Activated CD4-positive, alpha-beta T cell treated with anti-CD3 and anti-CD28 coated beads, Interleukin-2, amount 50 U/mL, for 1 hour (primary cell): Measurements from ENCODE around the gene POLR2J.
A peak's percentile ranks its signal among the peaks of the same experiment; 100 is the strongest.
"Not testable (repeated sequence)": the region's sequence is repeated elsewhere in the genome, so short reads cannot be mapped to it uniquely, and the experiment has no call there.

Source experiments
- DNase-seq: peaks from one replicate; pipeline ENCODE4 v3.0.0-alpha.2; 2020

Gene POLR2J

DNA sequence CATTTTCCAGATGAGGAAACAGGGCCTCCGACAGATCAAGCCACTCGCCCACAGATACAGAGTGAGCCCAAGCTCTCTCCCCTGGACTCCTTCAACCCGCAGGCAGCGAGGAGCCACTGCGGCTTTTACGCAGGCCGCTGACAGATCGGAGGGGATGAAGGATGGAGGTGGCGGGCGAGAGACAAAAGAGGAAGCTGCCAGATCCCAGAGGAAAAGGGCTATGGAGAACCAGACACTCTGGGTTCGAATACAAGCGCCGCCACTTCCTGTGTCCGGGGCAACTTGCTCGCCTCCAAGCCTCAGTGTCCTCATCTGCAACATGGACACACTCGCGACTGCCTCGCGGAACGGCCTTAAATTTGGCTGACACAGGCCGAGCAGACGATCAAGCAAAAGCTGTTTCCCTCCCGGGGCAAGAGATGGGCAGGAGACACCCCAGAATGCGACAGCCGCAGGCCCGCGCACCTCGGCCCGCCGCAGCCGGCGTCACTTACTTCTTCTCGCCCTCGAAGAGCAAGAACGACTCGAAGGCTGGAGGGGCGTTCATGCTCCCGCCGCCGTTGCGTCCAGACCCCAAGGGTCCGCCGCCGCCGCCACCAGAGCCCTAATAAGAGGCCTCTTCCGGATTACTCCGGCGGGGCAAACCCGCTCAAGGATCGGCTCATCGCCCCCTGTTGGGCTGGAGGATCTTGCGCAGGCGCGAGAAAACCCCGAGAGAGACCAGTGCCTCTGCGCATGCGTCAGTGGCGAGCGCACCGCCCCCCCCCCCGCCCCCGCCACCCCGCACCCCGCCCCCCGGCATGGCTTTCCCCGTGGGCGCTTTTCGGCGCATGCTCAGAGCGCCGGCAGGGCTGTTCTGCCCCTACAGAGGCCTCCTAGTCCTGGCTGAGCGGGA lies at the start of gene POLR2J:
Gene POLR2J, minus strand, starts transcription at position 609 of the 895 bp plus-strand sequence. Its CDS starts 62 bp downstream, at position 547.
- peak; percentile 85 for DNase-seq

DNA sequence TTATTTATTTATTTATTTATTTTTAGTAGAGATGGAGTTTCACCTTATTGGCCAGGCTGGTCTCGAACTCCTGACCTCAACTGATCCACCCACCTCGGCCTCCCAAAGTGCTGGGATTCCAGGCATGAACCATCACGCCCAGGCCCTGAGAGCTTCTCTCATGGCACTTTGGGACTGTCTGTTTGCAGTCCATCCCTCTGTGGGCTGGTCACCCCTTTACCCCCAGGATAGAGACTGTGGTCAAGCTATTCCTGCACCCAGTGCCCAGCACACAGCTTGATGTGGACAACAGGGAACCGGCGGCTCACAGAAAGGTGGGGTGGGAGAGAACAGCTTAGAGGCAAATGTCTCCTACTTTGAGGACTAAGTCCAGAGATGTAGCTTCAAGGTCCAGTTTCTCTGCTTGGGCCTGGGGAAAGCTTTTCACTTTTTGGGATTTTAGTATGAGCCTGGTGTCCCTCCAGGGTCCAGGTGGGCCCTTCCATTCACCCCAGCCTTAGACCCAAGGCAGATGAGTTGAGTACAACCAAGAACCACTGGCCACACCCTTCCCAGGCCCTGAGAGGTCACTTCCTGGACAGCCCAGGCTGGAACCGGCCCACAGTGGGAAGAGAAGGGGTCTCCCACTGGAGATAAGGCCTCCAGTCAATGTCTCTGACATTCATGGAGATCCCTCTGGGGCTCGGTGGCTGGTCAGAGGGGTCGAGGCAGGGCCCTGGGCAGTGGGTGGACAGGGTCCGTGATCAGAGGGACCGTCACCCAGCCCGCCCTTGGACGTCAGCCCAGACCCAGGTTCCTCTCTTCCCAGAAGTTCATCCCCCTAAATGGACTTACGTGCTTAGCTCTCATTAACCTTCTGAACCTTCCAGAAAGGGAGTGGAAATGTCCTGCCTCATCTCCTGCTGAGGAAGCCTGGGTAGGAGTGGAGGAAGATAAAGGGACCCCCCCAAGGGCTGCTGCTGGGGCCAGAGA lies 49.4 kb upstream of the POLR2J start:
- not testable (repeated sequence) for DNase-seq

DNA sequence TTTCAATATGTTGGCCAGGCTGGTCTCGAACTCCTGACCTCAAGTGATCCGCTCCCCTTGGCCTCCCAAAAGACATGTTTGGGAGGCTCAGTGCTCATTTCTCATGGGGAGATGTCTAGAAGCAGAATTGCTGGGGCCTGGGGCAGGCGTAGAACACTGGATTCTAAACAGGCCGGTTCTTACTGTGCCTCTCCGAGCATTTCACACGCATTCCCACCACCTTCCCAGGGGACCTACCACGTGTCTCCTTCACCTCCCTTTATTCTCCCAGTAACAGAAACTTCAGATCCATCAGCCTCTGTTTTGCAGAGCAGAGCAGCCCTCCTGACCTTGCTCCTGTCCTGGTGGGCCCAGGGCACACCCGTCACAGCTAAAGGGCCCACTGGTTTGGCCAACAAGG lies 48.5 kb upstream of the POLR2J start:
- DNase-seq, result not testable (repeated sequence)

DNA sequence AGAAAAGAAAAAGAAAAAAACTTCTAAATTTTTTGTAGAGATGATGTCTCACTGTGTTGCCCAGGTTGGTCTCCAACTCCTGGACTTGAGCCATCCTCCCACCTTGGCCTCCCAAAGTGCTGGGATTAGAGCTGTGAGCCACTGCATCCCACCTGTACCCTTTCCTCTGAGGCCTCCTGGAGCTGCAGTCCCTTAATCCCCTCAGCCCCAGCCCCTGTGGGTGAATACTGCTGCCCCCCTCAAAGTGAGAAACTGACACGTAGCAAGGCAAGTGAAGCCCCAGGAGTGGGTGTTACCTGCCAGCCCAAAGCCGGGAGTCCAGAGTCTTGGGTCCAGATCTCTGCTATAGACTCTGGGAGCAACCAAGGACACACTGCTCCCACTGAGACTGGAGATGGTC lies 46.1 kb upstream of the POLR2J start:
- not testable (repeated sequence) for DNase-seq

- not testable (repeated sequence) for DNase-seq
These were observed 42.1 kb upstream of the POLR2J start for GRCh38 chr7:102520797-102521196.

DNA sequence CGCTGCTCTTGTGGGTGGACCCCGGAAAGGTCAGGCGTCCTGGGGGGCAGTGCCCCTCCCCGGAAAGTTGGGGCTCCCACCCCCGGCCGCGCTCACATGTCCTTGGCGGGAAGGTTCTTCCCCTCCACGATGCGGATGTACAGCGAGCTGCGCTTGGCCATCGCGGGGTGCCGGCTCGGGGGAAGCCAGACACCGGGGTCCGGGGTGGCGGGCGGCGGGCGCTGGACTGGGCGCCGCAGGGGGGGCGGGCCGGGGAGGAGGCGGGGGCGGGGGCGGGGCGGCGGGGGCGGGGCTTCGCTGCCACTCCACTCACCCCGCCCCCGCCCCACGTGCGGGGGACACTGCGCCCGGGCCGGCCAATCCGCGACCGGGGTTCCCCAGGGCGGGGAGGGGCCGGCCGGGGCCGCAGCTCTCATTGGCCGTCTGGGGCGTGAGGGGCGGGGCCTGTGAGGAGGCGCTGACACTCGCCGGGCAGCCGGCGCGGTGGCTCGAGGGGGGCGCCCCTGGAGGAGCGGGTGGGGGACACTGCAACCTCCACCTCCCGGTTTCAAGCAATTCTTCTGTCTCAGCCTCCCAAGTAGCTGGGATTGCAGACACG lies 38.9 kb upstream of the POLR2J start, which contains the start of gene RASA4B:
Gene RASA4B, minus strand, starts transcription at position 228 of the 598 bp plus-strand sequence. Its CDS starts 67 bp downstream, at position 161.
- DNase-seq, result not testable (repeated sequence)

DNA sequence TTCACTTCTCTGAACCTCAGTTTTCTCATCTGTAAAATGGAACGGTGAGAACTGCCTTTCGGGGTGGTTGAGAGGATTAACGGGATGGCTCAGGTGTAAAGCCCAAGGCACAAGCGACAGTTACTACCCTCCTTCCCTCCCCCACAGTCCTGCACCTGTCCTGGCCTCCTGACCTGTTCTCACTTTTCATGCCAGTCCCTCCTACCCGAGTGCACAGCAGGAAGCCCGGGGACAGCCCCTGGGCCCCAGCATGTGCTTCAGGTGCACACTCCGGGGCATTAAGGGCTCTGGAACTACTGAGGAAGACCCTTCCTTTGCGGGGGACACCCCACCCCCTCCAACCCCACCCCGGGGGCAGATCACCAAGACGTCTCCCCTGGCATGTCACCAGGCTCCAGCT lies 38.2 kb upstream of the POLR2J start:
- not testable (repeated sequence) for DNase-seq

- DNase-seq, result not testable (repeated sequence)
These were observed 37.2 kb upstream of the POLR2J start for GRCh38 chr7:102515889-102516288.

- DNase-seq, result not testable (repeated sequence)
These were observed 36.4 kb upstream of the POLR2J start for GRCh38 chr7:102514881-102515721.

DNA sequence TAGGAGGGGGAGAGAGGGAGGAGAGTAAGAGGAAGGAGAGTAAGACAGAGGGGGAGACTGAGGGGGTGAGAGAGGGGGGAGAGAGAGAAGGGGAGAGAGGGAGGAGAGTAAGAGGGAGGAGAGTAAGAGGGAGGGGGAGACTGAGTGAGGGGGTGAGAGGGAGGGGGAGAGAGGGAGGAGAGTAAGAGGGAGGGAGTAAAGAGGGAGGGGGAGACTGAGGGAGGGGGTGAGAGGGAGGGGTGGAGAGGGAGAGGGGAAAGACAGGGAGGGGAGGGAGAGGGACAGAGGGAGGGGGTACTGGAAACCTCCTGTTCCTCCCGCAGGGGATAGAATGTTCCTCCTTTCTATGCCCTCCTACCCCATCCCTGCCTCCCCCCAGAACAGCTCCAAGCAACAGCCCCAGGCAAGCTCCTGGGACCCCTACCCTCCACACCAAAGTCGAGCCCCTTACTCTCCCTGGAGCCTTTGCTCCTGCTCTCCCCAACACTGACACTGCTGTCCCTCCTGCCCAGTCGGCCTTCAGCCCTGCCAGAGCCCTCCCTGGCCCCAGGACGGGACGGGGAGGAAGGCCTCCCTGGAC lies 34.0 kb upstream of the POLR2J start:
- DNase-seq, result not testable (repeated sequence)

- not testable (repeated sequence) for DNase-seq
These were observed 33.3 kb upstream of the POLR2J start for GRCh38 chr7:102511860-102512522.

GRCh38 chr7:102510575-102510974 lies 31.9 kb upstream of the POLR2J start:
- DNase-seq, result not testable (repeated sequence)

DNA sequence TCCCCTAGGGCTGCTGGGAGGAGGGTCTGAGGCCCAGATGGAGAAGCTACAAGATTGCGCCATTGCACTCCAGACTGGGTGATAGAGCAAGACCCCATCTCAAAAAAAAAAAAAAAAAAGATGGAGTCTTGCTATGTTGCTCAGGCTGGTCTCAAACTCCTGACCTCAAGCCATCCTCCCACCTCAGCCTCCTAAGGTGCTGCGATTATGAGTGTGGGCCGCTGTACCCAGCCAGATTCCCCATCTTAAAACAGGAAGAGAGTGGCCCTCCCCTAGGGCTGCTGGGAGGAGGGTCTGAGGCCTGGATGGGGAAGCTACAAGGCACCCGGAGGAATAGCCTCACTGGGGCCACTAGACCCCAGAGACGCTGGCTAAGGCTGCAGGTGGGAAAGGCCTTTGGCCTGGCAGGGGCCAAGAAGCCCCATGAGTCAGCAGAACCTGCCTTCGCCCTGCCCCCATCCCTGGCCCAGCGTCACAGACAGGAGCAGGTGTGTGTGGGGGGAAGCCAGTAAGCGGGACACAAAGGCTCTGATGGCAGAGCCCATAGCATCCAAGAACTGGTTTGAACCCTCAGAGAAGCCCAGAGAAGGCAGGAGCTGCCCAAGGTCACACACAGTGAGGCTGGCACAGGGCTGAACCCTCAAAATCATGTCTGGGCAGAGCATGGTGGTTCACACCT lies 28.8 kb upstream of the POLR2J start:
- DNase-seq, result not testable (repeated sequence)

- DNase-seq, result not testable (repeated sequence)
These were observed 26.8 kb upstream of the POLR2J start for GRCh38 chr7:102505298-102506185.

GRCh38 chr7:102503141-102503540 lies 24.4 kb upstream of the POLR2J start:
- not testable (repeated sequence) for DNase-seq

GRCh38 chr7:102498321-102498720 lies 19.6 kb upstream of the POLR2J start:
- not testable (repeated sequence) for DNase-seq

DNA sequence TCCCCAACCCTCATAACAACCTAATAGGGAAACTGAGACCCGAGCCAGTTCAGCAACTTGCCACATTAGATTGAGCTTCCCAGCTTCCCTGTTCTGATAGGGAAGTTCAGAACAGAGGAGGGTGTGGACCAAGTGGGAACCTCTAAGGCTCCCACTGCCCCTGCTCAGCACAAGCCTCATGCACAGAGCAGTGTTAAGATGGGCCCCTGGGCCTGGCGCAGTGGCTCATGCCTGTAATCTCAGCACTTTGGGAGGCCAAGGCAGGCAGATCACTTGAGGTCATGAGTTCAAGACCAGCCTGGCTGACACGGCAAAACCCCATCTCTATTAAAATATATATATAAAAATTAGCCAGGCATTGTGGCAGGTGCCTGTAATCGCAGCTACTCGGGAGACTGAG lies 18.6 kb upstream of the POLR2J start:
- DNase-seq, result not testable (repeated sequence)

- DNase-seq, result not testable (repeated sequence)
These were observed 18.1 kb upstream of the POLR2J start for GRCh38 chr7:102496861-102497260.
